ENCODE data around the gene AACS. TPM values are rescaled to one million over a fixed set of nuclear protein-coding genes. Genes with fewer than 3 reads are reported as not detected.

Gene AACS
- total RNA-seq, 4 donors from 2014 or later = 15.3 to 79.1 (median 29.7) TPM

DNA sequence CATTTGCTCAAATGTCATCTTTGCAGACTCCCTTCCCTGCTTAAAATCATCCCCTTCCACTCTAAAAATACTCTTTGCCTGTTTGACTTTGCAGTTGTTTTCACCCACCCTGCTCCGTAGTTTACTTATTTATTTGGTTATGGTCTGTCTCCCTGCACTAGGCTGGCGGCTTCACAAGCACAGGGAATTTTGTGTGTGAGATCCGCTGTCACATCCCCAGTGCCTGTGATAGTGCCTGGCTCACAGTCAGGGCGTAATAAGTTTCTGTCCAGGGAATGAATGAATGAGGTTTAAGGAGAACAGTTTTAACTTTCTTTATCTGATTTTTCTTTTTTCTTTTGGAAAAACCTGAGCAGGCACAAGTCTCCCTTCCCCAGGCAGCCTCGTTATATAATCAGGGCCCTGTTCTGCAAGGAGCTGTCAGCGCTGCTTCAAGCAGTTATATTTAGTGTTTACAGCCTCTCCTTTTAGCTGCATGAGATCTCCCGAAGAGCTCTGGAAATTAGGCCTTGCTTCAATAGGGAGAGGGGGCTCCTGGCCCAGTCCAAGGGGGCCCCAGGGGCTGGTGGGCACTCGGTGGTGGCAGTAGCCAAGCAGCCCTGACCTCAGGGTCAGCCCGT is 107.1 kb downstream of the AACS start:
- TF ChIP-seq, protein P1, sequence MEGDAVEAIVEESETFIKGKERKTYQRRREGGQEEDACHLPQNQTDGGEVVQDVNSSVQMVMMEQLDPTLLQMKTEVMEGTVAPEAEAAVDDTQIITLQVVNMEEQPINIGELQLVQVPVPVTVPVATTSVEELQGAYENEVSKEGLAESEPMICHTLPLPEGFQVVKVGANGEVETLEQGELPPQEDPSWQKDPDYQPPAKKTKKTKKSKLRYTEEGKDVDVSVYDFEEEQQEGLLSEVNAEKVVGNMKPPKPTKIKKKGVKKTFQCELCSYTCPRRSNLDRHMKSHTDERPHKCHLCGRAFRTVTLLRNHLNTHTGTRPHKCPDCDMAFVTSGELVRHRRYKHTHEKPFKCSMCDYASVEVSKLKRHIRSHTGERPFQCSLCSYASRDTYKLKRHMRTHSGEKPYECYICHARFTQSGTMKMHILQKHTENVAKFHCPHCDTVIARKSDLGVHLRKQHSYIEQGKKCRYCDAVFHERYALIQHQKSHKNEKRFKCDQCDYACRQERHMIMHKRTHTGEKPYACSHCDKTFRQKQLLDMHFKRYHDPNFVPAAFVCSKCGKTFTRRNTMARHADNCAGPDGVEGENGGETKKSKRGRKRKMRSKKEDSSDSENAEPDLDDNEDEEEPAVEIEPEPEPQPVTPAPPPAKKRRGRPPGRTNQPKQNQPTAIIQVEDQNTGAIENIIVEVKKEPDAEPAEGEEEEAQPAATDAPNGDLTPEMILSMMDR (IDR thresholded peaks at IDR 0.05; ENCODE audit: low read depth) = no peak

DNA sequence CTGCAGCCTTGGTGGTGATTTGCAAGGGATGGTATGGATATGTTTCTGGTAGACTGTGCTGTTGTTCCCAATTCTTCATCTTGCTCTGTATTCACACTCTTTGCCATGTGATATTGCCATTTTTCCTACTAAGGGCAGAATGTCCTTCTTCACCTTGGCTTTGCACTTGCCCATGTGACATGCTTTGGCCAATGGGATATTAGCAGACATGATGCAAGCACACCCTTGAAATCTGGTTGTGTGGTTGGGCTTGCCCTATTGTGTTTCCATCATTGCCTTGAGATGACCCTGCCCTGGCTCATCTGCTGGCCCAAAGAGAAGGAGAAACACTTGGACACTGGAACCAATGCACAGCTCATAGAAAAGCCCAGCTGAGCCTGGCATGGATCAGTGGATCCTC is 110.3 kb downstream of the AACS start:
- TF ChIP-seq, protein P1 (IDR thresholded peaks at IDR 0.05; ENCODE audit: low read depth) = no peak

DNA sequence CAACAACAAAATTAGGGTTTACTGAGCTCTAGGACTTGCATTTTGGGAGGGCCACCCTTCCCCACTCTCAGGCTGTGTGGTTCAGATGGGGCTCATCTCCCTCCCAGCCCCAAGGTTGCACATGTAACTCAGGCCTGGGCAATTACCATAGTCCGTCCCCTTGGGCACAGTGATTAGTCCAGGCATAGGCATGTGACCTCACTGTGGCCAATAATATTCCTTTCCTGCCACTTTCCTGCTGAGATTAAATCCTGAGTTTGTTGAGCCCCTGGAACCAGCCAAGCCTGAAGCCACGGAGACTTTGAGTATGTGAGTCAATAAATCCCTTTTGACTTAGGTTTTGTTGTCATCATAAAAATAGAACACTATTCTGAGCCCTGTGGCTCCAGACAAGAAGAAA is 113.0 kb downstream of the AACS start:
- TF ChIP-seq, protein P1 (IDR thresholded peaks at IDR 0.05; ENCODE audit: low read depth) = no peak

DNA sequence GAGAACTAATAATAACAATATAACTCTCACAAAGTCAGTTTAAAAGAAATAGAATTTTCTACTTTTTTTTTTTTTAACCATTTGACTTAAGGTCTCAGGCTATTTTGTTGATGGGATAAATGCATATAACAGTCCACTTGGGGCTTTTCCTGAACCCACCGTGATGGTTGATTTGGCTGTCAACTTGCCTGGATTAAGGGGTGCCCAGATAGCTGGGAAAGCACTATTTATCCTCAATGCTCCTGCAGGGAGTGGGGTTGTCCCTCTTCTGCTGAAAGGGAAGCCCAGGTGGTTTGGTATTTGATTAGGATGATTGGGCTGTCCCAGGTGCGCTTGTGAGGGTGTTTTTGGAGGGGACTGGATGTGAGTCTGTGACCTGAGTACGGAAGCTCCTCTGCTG is 114.9 kb downstream of the AACS start:
- TF ChIP-seq, protein P1 (IDR thresholded peaks at IDR 0.05; ENCODE audit: low read depth) = no peak

DNA sequence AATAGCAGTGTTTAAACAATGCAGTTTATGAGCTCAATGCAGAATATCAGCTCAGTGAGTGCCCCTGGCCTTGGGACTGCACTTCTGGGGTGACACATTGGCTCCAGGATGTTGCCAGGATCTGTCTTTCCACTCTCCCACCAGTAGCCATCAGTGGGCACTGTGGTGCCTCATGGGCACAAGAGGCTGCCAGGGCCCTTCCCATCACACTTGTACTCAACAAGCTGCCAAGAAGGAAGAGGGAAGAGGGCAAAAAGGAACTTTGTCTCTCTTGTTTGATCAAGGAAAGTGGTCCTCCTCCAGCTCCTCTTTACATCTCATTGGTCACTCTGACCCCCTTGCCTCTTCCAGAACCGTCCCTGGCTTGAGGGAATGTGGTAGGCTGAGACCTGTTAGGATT is 115.9 kb downstream of the AACS start:
- TF ChIP-seq, protein P1 (IDR thresholded peaks at IDR 0.05; ENCODE audit: low read depth) = no peak

DNA sequence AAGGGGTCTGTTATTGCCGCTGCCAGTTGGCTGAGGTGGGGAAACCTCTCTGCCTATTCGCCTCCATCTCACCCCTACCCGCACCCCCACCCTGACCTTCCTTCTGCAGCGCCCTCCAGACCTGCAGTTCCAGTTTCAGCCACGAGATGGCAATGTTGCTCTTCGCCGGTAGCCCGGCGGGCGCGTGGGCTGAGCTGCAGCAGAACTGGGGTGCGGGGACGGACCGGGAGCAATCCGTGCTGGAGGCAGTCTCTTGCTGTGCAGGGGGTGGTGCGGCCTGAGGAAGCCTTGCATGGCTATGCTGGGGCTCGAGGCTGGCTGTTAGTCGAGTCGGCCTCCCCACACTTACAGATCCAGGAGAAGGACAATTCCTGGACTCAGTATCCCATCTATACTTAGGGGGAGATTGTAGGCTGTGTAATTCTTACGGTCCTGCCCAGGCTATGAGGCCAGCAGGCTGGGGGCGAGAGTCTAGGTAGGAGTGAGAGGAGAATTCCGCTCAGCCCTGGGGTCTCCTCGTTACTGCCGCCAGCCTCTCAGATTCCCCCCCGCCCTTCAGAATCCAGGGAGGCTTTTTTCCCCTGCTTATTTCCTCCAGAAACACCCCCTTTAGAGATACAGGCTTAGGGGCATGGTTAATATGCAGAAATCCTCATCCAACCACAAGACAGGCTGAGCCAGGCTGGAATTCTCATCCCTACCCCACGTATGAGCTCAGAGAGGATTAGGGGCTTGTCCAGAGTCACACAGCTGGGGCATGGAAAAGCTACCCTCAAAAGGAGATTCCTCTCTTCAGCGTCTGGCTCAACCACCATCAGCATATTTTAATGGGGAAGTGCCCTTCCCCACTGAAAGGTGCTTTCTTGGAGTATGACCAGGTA is 118.2 kb downstream of the AACS start:
- TF ChIP-seq, protein P1 (IDR thresholded peaks at IDR 0.05; ENCODE audit: low read depth) = no peak

DNA sequence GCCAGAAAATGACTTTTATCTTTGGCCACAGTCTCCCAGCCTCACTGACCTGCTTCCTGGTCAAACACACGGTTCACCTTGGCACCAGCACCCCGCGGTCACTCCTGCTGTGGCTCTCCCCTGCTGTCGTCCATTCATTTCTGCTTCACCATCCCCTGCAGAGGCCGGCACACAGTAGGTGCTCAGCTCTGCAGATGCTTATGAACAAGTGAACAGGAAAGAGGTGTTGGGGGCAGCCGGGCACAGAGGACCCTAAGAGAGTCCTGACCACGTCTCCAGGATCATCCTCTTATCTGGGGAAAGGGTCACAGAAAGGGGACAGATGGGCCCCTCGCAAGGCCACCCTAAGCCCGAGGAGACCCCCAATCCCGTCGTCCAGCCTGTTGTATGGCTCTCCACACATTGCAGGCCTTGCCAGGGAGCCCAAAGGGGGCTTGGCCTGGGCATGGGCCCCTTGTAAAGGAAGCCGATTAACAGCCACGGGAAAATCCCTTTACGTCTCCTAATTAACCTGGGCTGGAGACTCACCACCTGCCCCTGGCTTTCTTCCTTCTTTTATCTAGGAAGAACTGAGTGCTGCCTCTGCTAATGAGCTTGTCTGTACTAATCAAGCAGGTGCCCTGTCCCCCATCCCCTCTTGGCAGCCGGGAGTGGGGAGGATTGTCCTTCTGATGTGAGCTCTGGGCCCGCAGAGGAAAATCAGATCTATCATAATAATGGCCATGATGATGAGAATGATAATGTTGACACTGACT is 119.2 kb downstream of the AACS start:
- TF ChIP-seq, protein P1 (IDR thresholded peaks at IDR 0.05; ENCODE audit: low read depth) = no peak
